GM06990 (cell line): Measurements from ENCODE around the gene ANKRD7.

ENCODE experiments used
- DNase-seq: peaks from one replicate; pipeline ENCODE4 v3.0.0-alpha.2; 2011; ENCODE audit not compliant: insufficient read length; ENCODE audit errors: extremely low read depth
- H3K27me3 ChIP-seq: replicated peaks from 2 replicates; pipeline ENCODE4 v1.6.0; 2011; ENCODE audit warnings: low read length; ENCODE audit not compliant: control insufficient read depth, insufficient read depth
- H3K36me3 ChIP-seq: 2 replicates; pipeline ENCODE4 v1.5.1; 2011; ENCODE audit warnings: low read length; ENCODE audit not compliant: control insufficient read depth, insufficient read depth
- H3K4me3 ChIP-seq: replicated peaks from 2 replicates; pipeline ENCODE4 v1.5.1; 2011; ENCODE audit warnings: low read depth, mild to moderate bottlenecking, control low read depth, low read length
- TF ChIP-seq, protein P1 (sequence below): IDR thresholded peaks from 2 replicates; pipeline ENCODE4 v1.5.1; 2011; ENCODE audit warnings: low read length, control low read depth, mild to moderate bottlenecking, inconsistent platforms; ENCODE audit not compliant: insufficient read depth, poor library complexity, severe bottlenecking

Gene ANKRD7

DNA sequence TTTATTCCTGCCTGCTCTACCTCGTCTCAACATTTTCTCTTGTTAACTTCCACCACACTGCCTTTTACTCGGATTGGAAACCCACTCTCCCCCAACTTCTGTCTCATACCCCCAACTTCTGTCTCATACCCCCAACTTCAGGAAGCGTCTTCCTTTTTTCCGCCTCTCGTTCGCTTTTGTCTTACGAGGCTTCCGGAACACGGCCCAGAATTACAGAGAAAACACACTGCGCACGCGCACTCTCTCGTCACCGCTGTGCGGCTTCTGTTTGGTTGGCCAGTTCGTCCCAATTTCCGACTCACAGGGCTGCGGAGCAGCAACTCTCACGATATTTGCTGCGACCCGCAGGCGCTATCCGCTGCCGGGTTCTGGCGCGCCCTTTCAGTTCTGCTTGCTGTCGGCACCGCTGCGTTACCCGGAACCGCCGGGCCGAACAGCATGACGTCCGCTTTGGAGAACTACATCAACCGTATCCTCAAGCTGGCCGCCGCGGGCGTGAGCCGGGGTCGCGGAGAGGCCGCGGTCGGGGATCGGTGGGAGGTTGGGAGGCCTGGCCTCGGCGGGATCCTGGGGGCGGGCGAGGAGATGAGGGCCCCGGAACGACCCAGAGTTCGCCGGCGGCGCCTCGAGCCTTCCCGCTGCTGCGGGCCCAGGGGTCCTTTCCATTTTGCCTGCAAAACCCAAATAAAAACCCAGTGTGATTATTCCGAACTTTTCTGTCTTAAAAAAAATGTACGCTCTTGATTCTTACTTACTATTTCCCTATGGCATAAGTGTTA lies 40.5 kb upstream of the ANKRD7 start, which contains the start of gene LSM8:
TSS of gene LSM8 (plus strand) at position 379 of the 779 bp plus-strand sequence. CDS start at position 439, 60 bp downstream.
- TF ChIP-seq, protein P1, sequence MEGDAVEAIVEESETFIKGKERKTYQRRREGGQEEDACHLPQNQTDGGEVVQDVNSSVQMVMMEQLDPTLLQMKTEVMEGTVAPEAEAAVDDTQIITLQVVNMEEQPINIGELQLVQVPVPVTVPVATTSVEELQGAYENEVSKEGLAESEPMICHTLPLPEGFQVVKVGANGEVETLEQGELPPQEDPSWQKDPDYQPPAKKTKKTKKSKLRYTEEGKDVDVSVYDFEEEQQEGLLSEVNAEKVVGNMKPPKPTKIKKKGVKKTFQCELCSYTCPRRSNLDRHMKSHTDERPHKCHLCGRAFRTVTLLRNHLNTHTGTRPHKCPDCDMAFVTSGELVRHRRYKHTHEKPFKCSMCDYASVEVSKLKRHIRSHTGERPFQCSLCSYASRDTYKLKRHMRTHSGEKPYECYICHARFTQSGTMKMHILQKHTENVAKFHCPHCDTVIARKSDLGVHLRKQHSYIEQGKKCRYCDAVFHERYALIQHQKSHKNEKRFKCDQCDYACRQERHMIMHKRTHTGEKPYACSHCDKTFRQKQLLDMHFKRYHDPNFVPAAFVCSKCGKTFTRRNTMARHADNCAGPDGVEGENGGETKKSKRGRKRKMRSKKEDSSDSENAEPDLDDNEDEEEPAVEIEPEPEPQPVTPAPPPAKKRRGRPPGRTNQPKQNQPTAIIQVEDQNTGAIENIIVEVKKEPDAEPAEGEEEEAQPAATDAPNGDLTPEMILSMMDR, result no peak
- H3K4me3 ChIP-seq, result peak within 1 kb of the TSS; percentile 98
- H3K27me3 ChIP-seq, result no peaks in the 10 kb centered on the region
- H3K36me3 ChIP-seq, result no peaks in the 10 kb centered on the region; the same call in none of the 2 replicates
- peak; percentile 96 for DNase-seq

DNA sequence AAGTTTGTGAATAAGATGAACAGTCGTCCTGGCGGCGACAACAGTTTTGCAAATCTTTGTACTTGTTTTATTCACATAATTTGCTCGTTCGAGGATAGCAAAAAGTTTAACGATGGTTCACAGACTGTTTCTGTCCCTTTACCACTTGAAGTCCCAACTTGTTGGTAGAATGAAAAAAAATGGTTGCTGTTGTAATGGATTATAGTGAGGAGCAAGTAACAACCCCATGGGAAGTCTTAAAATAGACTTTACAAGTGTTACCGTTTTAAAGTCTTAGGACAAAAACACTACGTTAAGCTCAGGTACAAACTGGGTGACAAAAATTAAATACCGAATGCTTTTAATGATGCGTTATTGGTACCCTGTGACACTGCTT lies 40.0 kb upstream of the ANKRD7 start:
- Histone ChIP-seq H3K4me3 (peak overlapping the region; percentile 98), H3K36me3 (no peaks in the 10 kb centered on the region; the same call in none of the 2 replicates), H3K27me3 (no peaks in the 10 kb centered on the region)
- no peak for DNase-seq
- TF ChIP-seq, protein P1, result no peak

DNA sequence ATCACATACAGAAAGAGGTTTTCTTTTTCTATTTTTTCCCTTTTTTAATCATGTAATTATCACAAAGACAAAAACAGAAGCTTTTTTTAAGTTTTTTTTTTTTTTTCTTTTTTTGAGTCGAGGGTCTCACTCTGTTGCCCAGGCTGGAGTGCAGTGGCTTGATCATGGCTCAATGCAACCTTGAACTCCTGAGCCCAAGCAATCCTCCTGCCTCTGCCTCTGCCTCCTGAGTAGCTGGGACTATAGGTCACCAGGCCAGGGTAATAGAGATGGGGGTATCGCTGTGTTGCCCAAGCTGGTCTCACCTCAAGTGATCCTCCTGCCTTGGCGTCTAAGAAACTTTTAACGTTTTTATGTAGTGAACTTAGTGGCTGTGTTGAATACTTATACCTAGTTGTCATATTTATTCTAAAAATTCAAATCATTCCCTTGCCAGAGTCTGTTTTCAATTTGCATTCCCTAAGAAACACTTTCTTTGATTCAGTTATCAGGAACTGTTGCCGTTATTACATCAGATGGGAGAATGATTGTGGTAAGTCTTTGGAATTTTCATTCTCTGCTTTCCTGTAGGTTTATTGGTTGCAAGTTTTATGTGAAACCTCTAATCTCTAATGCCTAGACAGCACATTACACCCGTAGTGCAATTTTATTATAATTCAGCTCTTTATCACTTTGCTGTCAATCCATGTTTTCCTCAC lies 39.2 kb upstream of the ANKRD7 start:
- peak overlapping the region; percentile 98 for H3K4me3 ChIP-seq
- DNase-seq, result no peak
- TF ChIP-seq, protein P1, result no peak

DNA sequence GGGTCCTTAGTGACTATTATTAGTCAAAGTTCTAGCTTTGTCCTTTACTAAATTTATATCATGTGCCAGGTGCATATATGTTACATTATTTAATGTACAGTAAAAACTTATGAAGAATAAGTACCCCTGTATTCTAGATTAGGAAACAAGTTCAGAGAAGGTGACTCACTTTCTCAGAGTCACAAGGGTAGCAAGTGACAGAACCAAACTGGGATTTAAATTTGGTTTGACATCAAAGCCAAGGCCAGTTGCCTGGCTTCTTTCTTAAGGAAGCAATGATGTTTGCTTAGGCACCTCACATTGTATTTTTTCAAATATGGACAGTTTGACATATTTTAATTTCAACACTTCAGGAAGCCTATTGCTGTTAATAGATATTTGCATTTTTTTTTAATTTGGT lies 38.0 kb upstream of the ANKRD7 start:
- no peak for DNase-seq
- no peaks in the 10 kb centered on the region; the same call in none of the 2 replicates for H3K36me3 ChIP-seq
- no peaks in the 10 kb centered on the region for H3K27me3 ChIP-seq
- no peak overlapping the region for H3K4me3 ChIP-seq
- TF ChIP-seq, protein P1, result no peak

More for the DNA sequence above, 39.2 kb upstream of the ANKRD7 start:
- Histone ChIP-seq H3K27me3 (no peaks in the 10 kb centered on the region), H3K36me3 (no peaks in the 10 kb centered on the region; the same call in none of the 2 replicates)

DNA sequence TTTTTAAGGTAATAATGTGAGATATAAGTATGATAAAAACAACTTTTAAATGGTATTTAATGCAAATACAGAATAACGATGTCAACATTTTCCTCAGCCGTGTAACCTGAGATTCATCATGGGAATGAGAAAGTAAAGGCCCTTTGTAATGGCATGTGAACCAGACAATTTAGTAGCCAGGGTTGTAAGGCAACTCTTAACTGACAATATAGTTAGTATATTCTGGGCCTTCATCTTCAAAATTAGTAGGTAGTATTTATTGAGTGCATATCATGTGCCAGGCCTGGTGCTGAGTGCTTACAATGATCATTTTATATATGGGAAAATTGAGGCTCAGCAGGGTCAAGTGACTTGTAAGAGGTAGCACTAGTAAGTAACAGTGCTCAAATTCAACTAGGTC lies 29.9 kb upstream of the ANKRD7 start:
- TF ChIP-seq, protein P1, result no peak
- Histone ChIP-seq H3K36me3 (no peaks in the 10 kb centered on the region), H3K4me3 (no peak overlapping the region), H3K27me3 (no peaks in the 10 kb centered on the region)
- DNase-seq, result no peak
